Measurements from ENCODE around the gene PAK1. TPM values are rescaled to one million over a fixed set of nuclear protein-coding genes. Genes with fewer than 3 reads are reported as not detected.
A peak's percentile ranks its signal among the peaks of the same experiment; 100 is the strongest.

Gene PAK1
- total and polyA plus RNA-seq, 2 donors (not counting 1 experiment from before 2014, with no cell fraction given), result 34.6 to 37.7 TPM

DNA sequence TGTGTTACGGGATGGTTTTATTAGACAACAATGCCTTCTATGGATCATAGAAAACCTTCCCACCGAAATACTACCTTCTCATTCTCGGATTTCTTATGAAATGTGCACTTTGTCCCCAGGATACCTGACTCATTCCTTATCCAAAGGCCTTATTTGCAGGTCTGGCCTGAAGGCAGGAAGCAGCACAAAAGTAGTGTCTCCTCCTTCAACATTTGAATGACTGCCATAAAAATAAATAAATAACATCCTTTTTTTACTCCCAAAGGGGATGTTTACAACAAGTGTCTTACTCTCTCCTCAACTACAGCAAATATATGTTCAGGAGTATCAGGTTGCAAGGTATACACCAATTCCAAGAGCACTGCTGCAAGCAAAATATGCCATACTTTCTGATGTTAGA lies 41.6 kb upstream of the PAK1 start:
- no peak overlapping the region for H3K9ac ChIP-seq (ENCODE audit: insufficient read depth, low read length)
- no peak overlapping the region for H3K4me3 ChIP-seq (replicated peaks in 1 of 4; ENCODE audit: control extremely low read depth in 1 of 4, insufficient read depth in 1 of 4, low read depth in 3 of 4, low read length in 4 of 4)
- no peaks in the 10 kb centered on the region for H3K4me1 ChIP-seq (ENCODE audit: control insufficient read depth, extremely low read depth, insufficient read depth, low read length)
- H3K27ac ChIP-seq (ENCODE audit: insufficient read depth, low read length), result no peak overlapping the region
- H3K79me2 ChIP-seq (ENCODE audit: control insufficient read depth, insufficient read depth, low read length), result no peaks in the 10 kb centered on the region
- H3K4me2 ChIP-seq (ENCODE audit: extremely low read depth, insufficient read depth, low read length), result no peak overlapping the region
- DNase-seq (ENCODE audit: low read depth in 2 of 2), result no peak
- no peaks in the 10 kb centered on the region for H4K20me1 ChIP-seq (ENCODE audit: control insufficient read depth, extremely low read depth, insufficient read depth, low read length)
- H3K27me3 ChIP-seq (ENCODE audit: control insufficient read depth, insufficient read depth, low read length), result peaks cover 2% of the 10 kb centered on the region
- no peak for TF ChIP-seq EZH2 (IDR thresholded peaks at IDR 0.05; ENCODE audit: low read length, missing control alignments)
- TF ChIP-seq CTCF (conservative IDR thresholded peaks at IDR 0.05 in 1 of 2, IDR thresholded peaks at IDR 0.05 in 1 of 2; ENCODE audit: low read depth in 1 of 2, low read length in 2 of 2), result no peak
- H3K9me3 ChIP-seq (ENCODE audit: control insufficient read depth, insufficient read depth, low read depth, low read length), result no peaks in the 10 kb centered on the region
- no peaks in the 10 kb centered on the region for H3K36me3 ChIP-seq (ENCODE audit: control insufficient read depth, insufficient read depth, low read length)
- no peak overlapping the region for H2AFZ ChIP-seq (ENCODE audit: low read length)

DNA sequence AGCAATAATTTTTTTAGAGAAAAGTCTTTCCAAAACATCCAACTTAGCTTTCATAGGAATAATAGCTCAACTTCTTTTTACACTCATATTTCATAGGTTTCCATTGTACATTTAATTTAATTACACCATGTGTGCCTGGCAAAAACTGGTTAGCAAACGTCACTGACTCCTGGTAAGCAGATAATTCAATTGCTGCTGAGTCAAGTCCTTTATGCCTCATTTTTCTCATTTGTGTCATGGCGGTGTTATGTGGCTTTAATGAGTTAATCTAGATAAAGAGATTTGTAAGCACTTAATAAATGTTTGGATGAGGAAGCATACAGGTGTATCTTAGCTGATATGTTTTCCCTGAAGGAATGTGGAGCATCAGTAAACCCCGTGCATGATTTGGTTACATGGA lies 41.2 kb upstream of the PAK1 start:
- no peak for DNase-seq (ENCODE audit: low read depth in 2 of 2)
- H3K27ac ChIP-seq (ENCODE audit: insufficient read depth, low read length), result no peak overlapping the region
- TF ChIP-seq CTCF (conservative IDR thresholded peaks at IDR 0.05 in 1 of 2, IDR thresholded peaks at IDR 0.05 in 1 of 2; ENCODE audit: low read depth in 1 of 2, low read length in 2 of 2), result no peak
- TF ChIP-seq EZH2 (IDR thresholded peaks at IDR 0.05; ENCODE audit: low read length, missing control alignments), result no peak

DNA sequence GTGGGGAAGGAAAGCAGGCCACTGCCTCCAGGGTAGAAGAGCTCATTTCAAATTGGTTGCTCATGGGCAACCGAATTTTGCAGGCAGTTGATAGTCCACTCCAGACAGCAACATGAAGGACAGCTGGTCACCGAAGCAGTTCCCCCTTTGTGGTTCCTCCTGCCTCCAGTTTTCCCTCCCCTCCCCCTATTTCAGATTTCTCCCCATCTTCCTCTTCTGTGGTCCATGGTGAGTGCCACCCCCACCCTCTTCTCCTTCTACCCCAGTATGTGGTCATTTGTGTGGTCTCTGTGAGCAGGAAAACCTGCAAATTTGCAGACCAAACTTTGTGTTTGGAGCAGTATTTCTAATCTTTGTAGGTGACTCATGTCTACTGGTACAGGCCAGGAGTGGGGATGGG lies 38.2 kb upstream of the PAK1 start:
- H3K4me3 ChIP-seq (replicated peaks in 1 of 4; ENCODE audit: control extremely low read depth in 1 of 4, insufficient read depth in 1 of 4, low read depth in 3 of 4, low read length in 4 of 4), result no peak overlapping the region
- no peak for TF ChIP-seq EZH2 (IDR thresholded peaks at IDR 0.05; ENCODE audit: low read length, missing control alignments)
- peak in 1 of 2 donors; percentile 1 for TF ChIP-seq CTCF (conservative IDR thresholded peaks at IDR 0.05 in 1 of 2, IDR thresholded peaks at IDR 0.05 in 1 of 2; ENCODE audit: low read depth in 1 of 2, low read length in 2 of 2)
- no peak overlapping the region for H3K9ac ChIP-seq (ENCODE audit: insufficient read depth, low read length)
- H3K27ac ChIP-seq (ENCODE audit: insufficient read depth, low read length), result no peak overlapping the region
- H3K4me1 ChIP-seq (ENCODE audit: control insufficient read depth, extremely low read depth, insufficient read depth, low read length), result no peaks in the 10 kb centered on the region
- no peaks in the 10 kb centered on the region for H3K79me2 ChIP-seq (ENCODE audit: control insufficient read depth, insufficient read depth, low read length)
- DNase-seq (ENCODE audit: low read depth in 2 of 2), result no peak
- no peaks in the 10 kb centered on the region for H4K20me1 ChIP-seq (ENCODE audit: control insufficient read depth, extremely low read depth, insufficient read depth, low read length)
- no peaks in the 10 kb centered on the region for H3K9me3 ChIP-seq (ENCODE audit: control insufficient read depth, insufficient read depth, low read depth, low read length)
- H3K36me3 ChIP-seq (ENCODE audit: control insufficient read depth, insufficient read depth, low read length), result no peaks in the 10 kb centered on the region
- H3K4me2 ChIP-seq (ENCODE audit: extremely low read depth, insufficient read depth, low read length), result no peak overlapping the region
- no peak overlapping the region for H2AFZ ChIP-seq (ENCODE audit: low read length)
- peaks cover 2% of the 10 kb centered on the region for H3K27me3 ChIP-seq (ENCODE audit: control insufficient read depth, insufficient read depth, low read length)

More for the DNA sequence above, 41.2 kb upstream of the PAK1 start:
- Histone ChIP-seq H3K4me3 (replicated peaks in 1 of 4; ENCODE audit: control extremely low read depth in 1 of 4, insufficient read depth in 1 of 4, low read depth in 3 of 4, low read length in 4 of 4) (no peak overlapping the region), H3K36me3 (ENCODE audit: control insufficient read depth, insufficient read depth, low read length) (no peaks in the 10 kb centered on the region), H3K4me2 (ENCODE audit: extremely low read depth, insufficient read depth, low read length) (no peak overlapping the region), H3K9ac (ENCODE audit: insufficient read depth, low read length) (no peak overlapping the region), H3K79me2 (ENCODE audit: control insufficient read depth, insufficient read depth, low read length) (no peaks in the 10 kb centered on the region), H3K27me3 (ENCODE audit: control insufficient read depth, insufficient read depth, low read length) (peaks cover 2% of the 10 kb centered on the region), H3K9me3 (ENCODE audit: control insufficient read depth, insufficient read depth, low read depth, low read length) (no peaks in the 10 kb centered on the region), H2AFZ (ENCODE audit: low read length) (no peak overlapping the region), H4K20me1 (ENCODE audit: control insufficient read depth, extremely low read depth, insufficient read depth, low read length) (no peaks in the 10 kb centered on the region), H3K4me1 (ENCODE audit: control insufficient read depth, extremely low read depth, insufficient read depth, low read length) (no peaks in the 10 kb centered on the region)
